Ascending aorta (tissue), 2 donors: ENCODE results near the gene ITGA5. TPM values are rescaled to one million over a fixed set of nuclear protein-coding genes. Genes with fewer than 3 reads are reported as not detected.

Experiments used
- DNase-seq, 2 donors: peaks; one replicate each; pipeline ENCODE4 v3.0.0-alpha.2; 2019; ENCODE audit warnings: low spot score in 2 of 2
- H3K27ac ChIP-seq, 2 donors: fragments of 200-600 bp; sonication (generic); one replicate each; pipeline ENCODE4 v1.5.1; 2016 to 2017; ENCODE audit warnings: mild to moderate bottlenecking in 1 of 2
- H3K27me3 ChIP-seq: fragments of 200-600 bp; sonication (generic); one replicate; pipeline ENCODE4 v1.5.1; 2017
- H3K36me3 ChIP-seq, 2 donors: fragments of 200-600 bp; sonication (generic); one replicate each; pipeline ENCODE4 v1.5.1; 2016
- H3K4me1 ChIP-seq, 2 donors: fragments of 200-600 bp; sonication (generic); one replicate each; pipeline ENCODE4 v1.5.1; 2016 to 2017; ENCODE audit warnings: mild to moderate bottlenecking in 1 of 2
- H3K4me3 ChIP-seq, 2 donors: fragments of 200-600 bp; sonication (generic); one replicate each; pipeline ENCODE4 v1.5.1; 2016 to 2017; ENCODE audit warnings: mild to moderate bottlenecking in 1 of 2
- H3K9me3 ChIP-seq, 2 donors: fragments of 200-600 bp; sonication (generic); one replicate each; pipeline ENCODE4 v1.5.1; 2016
- intact Hi-C: fragments of 100-400 bp; cut with DNase I; formaldehyde crosslinking; loops from one replicate; pipeline ENCODE4 v1.15.1; 2023
- total RNA-seq: library from RNA; depleted of rRNA; stranded (reverse); fragments of >200 nt; gene quantifications from one replicate; pipeline ENCODE4 v1.1.0, GENCODE V29; 2016
- TF ChIP-seq, protein P1 (sequence below), 3 experiments: fragments of 200-600 bp in 2 of 3; fragments of 450-650 bp in 1 of 3; sonication (generic) in 2 of 3; IDR thresholded peaks; one replicate each; pipeline ENCODE4 v1.5.1; 2016 to 2019; ENCODE audit warnings: antibody characterized with exemption in 3 of 3, mild to moderate bottlenecking in 1 of 3, moderate library complexity in 1 of 3

The ITGA5 gene
- total RNA-seq, 1 donor from 2014 or later, result 973 TPM

- no peak overlapping the region for H3K27ac ChIP-seq
- no peaks in the 10 kb centered on the region for H3K4me1 ChIP-seq
- H3K36me3 ChIP-seq, result no peaks in the 10 kb centered on the region
- H3K9me3 ChIP-seq, result no peaks in the 10 kb centered on the region
- intact Hi-C loops, result no loop called here
- TF ChIP-seq, protein P1, sequence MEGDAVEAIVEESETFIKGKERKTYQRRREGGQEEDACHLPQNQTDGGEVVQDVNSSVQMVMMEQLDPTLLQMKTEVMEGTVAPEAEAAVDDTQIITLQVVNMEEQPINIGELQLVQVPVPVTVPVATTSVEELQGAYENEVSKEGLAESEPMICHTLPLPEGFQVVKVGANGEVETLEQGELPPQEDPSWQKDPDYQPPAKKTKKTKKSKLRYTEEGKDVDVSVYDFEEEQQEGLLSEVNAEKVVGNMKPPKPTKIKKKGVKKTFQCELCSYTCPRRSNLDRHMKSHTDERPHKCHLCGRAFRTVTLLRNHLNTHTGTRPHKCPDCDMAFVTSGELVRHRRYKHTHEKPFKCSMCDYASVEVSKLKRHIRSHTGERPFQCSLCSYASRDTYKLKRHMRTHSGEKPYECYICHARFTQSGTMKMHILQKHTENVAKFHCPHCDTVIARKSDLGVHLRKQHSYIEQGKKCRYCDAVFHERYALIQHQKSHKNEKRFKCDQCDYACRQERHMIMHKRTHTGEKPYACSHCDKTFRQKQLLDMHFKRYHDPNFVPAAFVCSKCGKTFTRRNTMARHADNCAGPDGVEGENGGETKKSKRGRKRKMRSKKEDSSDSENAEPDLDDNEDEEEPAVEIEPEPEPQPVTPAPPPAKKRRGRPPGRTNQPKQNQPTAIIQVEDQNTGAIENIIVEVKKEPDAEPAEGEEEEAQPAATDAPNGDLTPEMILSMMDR (IDR thresholded peaks at IDR 0.05), result no peak
- H3K27me3 ChIP-seq, result no peaks in the 10 kb centered on the region
- no peak overlapping the region for H3K4me3 ChIP-seq
- no peak for DNase-seq
These were observed 40.3 kb upstream of the ITGA5 start for GRCh38 chr12:54459355-54459754.

GRCh38 chr12:54455760-54456469, 36.8 kb upstream of the ITGA5 start:
- H3K9me3 ChIP-seq, result no peaks in the 10 kb centered on the region
- DNase-seq, result no peak
- H3K4me1 ChIP-seq, result no peaks in the 10 kb centered on the region
- TF ChIP-seq, protein P1 (IDR thresholded peaks at IDR 0.05), result no peak
- intact Hi-C loops, result no loop called here
- H3K27ac ChIP-seq, result no peak overlapping the region
- no peaks in the 10 kb centered on the region for H3K27me3 ChIP-seq
- H3K4me3 ChIP-seq, result no peak overlapping the region
- H3K36me3 ChIP-seq, result no peaks in the 10 kb centered on the region

- DNase-seq, result no peak
- H3K36me3 ChIP-seq, result no peaks in the 10 kb centered on the region
- H3K4me3 ChIP-seq, result no peak overlapping the region
- no peaks in the 10 kb centered on the region for H3K4me1 ChIP-seq
- TF ChIP-seq, protein P1 (IDR thresholded peaks at IDR 0.05), result no peak
- intact Hi-C loops, result no loop called here
- H3K27me3 ChIP-seq, result no peaks in the 10 kb centered on the region
- H3K9me3 ChIP-seq, result no peaks in the 10 kb centered on the region
- H3K27ac ChIP-seq, result no peak overlapping the region
These were observed 33.6 kb upstream of the ITGA5 start for GRCh38 chr12:54452628-54453027.

DNA sequence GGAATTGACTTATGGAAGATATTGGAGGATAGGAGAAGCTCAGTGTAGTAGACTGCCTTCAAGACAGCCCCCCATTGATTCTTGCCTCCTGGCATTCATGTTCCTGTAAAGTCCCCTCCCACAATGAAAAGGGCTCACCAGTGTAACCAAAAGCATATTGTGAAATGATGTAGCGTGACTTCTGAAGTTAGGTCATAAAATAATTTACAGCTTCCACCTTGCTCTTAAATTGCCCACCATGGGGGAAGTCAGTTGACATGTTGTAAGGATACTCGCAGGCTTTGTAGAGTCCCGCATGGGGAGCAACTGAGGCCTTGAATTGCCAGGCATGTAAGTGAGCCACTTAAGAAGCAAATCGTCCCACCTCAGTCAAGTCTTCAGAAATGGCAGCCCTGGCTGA, 29.3 kb upstream of the ITGA5 start:
- Histone ChIP-seq H3K27ac (no peak overlapping the region), H3K4me3 (no peak overlapping the region), H3K9me3 (no peaks in the 10 kb centered on the region), H3K36me3 (no peaks in the 10 kb centered on the region), H3K4me1 (no peaks in the 10 kb centered on the region), H3K27me3 (no peaks in the 10 kb centered on the region)
- TF ChIP-seq, protein P1 (IDR thresholded peaks at IDR 0.05), result no peak
- DNase-seq, result no peak
- intact Hi-C loops, result no loop called here

DNA sequence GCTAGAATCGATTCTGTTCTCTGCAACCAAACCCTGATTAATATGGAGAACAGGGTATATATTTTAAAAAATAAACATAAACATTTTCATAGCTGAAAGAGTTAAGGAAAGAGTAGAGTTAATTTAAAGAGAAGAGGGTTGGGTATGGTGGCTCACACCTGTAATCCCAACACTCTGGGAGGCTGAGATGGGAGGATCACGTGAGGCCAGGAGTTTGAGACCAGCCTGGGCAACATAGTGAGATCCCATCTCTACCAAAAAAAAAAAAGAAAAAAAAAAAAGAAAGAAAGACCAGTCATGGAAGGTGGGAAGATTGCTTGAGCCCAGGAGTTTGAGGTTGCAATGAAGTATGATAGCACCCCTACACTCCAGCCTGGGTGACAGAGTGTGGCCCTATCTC, 28.9 kb upstream of the ITGA5 start:
- H3K4me3 ChIP-seq, result no peak overlapping the region
- intact Hi-C loops, result no loop called here
- no peaks in the 10 kb centered on the region for H3K36me3 ChIP-seq
- H3K4me1 ChIP-seq, result no peaks in the 10 kb centered on the region
- TF ChIP-seq, protein P1 (IDR thresholded peaks at IDR 0.05), result no peak
- no peaks in the 10 kb centered on the region for H3K27me3 ChIP-seq
- no peak overlapping the region for H3K27ac ChIP-seq
- no peaks in the 10 kb centered on the region for H3K9me3 ChIP-seq
- DNase-seq, result no peak

GRCh38 chr12:54444206-54444605, 25.1 kb upstream of the ITGA5 start:
- intact Hi-C loops, result no loop called here
- no peaks in the 10 kb centered on the region for H3K9me3 ChIP-seq
- peaks cover 0 to 2% of the 10 kb centered on the region in 2 donors for H3K4me1 ChIP-seq
- no peaks in the 10 kb centered on the region for H3K27me3 ChIP-seq
- H3K27ac ChIP-seq, result no peak overlapping the region
- H3K4me3 ChIP-seq, result no peak overlapping the region
- TF ChIP-seq, protein P1 (IDR thresholded peaks at IDR 0.05), result no peak
- H3K36me3 ChIP-seq, result no peaks in the 10 kb centered on the region
- DNase-seq, result no peak
